ENCODE measurements around the gene GPC3.

- no peak for TF ChIP-seq POLR2A (IDR thresholded peaks at IDR 0.05; ENCODE audit: low read depth, low read length)
- no peak for TF ChIP-seq TAF1 (IDR thresholded peaks at IDR 0.05; ENCODE audit: borderline replicate concordance, low read depth, low read length)
- no peak for TF ChIP-seq POLR2AphosphoS5 (IDR thresholded peaks at IDR 0.05; ENCODE audit: low read depth, low read length)
Measured at GRCh38 chrX:133968109-133968508, 17.3 kb downstream of the GPC3 start.
